HepG2 (cell line): ENCODE measurements around the gene MYL6B. TPM values are rescaled to one million over a fixed set of nuclear protein-coding genes. Genes with fewer than 3 reads are reported as not detected.

Source experiments
- CBX1 ChIP-seq: IDR thresholded peaks from one replicate; pipeline ENCODE4 v1.6.1; 2016; ENCODE audit warnings: antibody characterized with exemption, low read depth
- CBX5 ChIP-seq: sonication (generic); formaldehyde crosslinking; IDR thresholded peaks from 2 replicates; pipeline ENCODE4 v1.4.0; 2020; ENCODE audit warnings: missing genetic modification reagents, borderline replicate concordance
- CC2D1A ChIP-seq: sonication (generic); formaldehyde crosslinking; IDR thresholded peaks from 2 replicates; pipeline ENCODE4 v1.8.1; 2023; ENCODE audit warnings: mild to moderate bottlenecking, missing genetic modification reagents
- CCDC6 ChIP-seq: sonication (generic); formaldehyde crosslinking; IDR thresholded peaks from 2 replicates; pipeline ENCODE4 v1.8.1; 2022; ENCODE audit warnings: mild to moderate bottlenecking, missing genetic modification reagents, moderate library complexity
- FOXJ3 ChIP-seq: sonication (generic); formaldehyde crosslinking; IDR thresholded peaks from 2 replicates; pipeline ENCODE4 v1.4.0; 2020; ENCODE audit warnings: missing genetic modification reagents, mild to moderate bottlenecking, borderline replicate concordance
- FOXK2 ChIP-seq: fragments of 450-650 bp; IDR thresholded peaks from 2 replicates; pipeline ENCODE4 v1.6.1; 2016
- NONO ChIP-seq, 2 experiments: fragments of 450-650 bp in 1 of 2; sonication (generic) in 1 of 2; formaldehyde crosslinking in 1 of 2; IDR thresholded peaks in 1 of 2; conservative IDR thresholded peaks in 1 of 2; 2 replicates each; pipeline versions ENCODE4 v1.6.1 to v1.8.0; 2017 to 2022; ENCODE audit warnings: mild to moderate bottlenecking in 1 of 2, missing genetic modification reagents in 1 of 2, moderate library complexity in 1 of 2
- PBX2 ChIP-seq: IDR thresholded peaks from 2 replicates; pipeline ENCODE4 v1.6.1; 2016; ENCODE audit warnings: control low read depth
- PCBP2 ChIP-seq: fragments of 200-400 bp; formaldehyde crosslinking; optimal IDR thresholded peaks from 2 replicates; pipeline ENCODE3; 2018; ENCODE audit warnings: low read length, low read depth; ENCODE audit not compliant: poor library complexity, severe bottlenecking
- SMYD3 ChIP-seq: sonication (generic); formaldehyde crosslinking; IDR thresholded peaks from 2 replicates; pipeline ENCODE4 v1.8.1; 2023; ENCODE audit warnings: mild to moderate bottlenecking, missing genetic modification reagents
- TFAP4 ChIP-seq: sonication (generic); IDR thresholded peaks from 2 replicates; pipeline ENCODE4 v1.6.1; 2016; ENCODE audit warnings: low read depth, borderline replicate concordance
- TFE3 ChIP-seq: IDR thresholded peaks from 2 replicates; pipeline ENCODE4 v1.6.1; 2016
- U2AF1 ChIP-seq: fragments of 200-400 bp; formaldehyde crosslinking; optimal IDR thresholded peaks from 2 replicates; pipeline ENCODE3; 2017; ENCODE audit warnings: mild to moderate bottlenecking, low read depth, low read length
- ZBTB38 ChIP-seq: sonication (generic); formaldehyde crosslinking; IDR thresholded peaks from 2 replicates; pipeline ENCODE4 v1.5.1; 2020; ENCODE audit warnings: mild to moderate bottlenecking, missing genetic modification reagents
- ZFP36L2 ChIP-seq: sonication (generic); formaldehyde crosslinking; IDR thresholded peaks from 2 replicates; pipeline ENCODE4 v1.4.0; 2020; ENCODE audit warnings: missing genetic modification reagents
- ZNF556 ChIP-seq: sonication (generic); formaldehyde crosslinking; IDR thresholded peaks from 2 replicates; pipeline ENCODE4 v1.4.0; 2020; ENCODE audit warnings: mild to moderate bottlenecking, missing genetic modification reagents, borderline replicate concordance
- ZNF614 ChIP-seq: IDR thresholded peaks from 2 replicates; pipeline ENCODE4 v1.6.1; 2018; ENCODE audit warnings: missing biosample characterization, missing genetic modification reagents, inconsistent platforms, borderline replicate concordance
- ZNF720 ChIP-seq: sonication (generic); formaldehyde crosslinking; IDR thresholded peaks from 2 replicates; pipeline ENCODE4 v1.4.0; 2020; ENCODE audit warnings: missing genetic modification reagents
- ZNF761 ChIP-seq: sonication (generic); formaldehyde crosslinking; conservative IDR thresholded peaks from 2 replicates; pipeline ENCODE4 v1.4.0; 2020; ENCODE audit warnings: mild to moderate bottlenecking, missing genetic modification reagents
- ZNF766 ChIP-seq: sonication (generic); formaldehyde crosslinking; IDR thresholded peaks from 2 replicates; pipeline ENCODE4 v1.5.0; 2020; ENCODE audit warnings: missing genetic modification reagents, borderline replicate concordance
- polyA plus RNA-seq, 8 experiments: library from polyadenylated mRNA; depleted of rRNA in 3 of 8; stranded (reverse) in 7 of 8; unstranded in 1 of 8; fragments of >200 nt; fragmentation: Illumina TruSeq in 4 of 8; extraction: Trizol in 4 of 8; gene quantifications; 2 replicates each; pipeline versions ENCODE4 v1.2.1 to v1.2.3, GENCODE V29; 2011 to 2016; ENCODE audit warnings: low read depth in 4 of 8, missing spikeins in 1 of 8, mixed read lengths in 1 of 8; ENCODE audit not compliant: insufficient read depth in 1 of 8
- total RNA-seq, 5 experiments: library from RNA; depleted of rRNA; stranded (reverse); fragments of >200 nt; fragmentation: Illumina TruSeq; extraction: Trizol; gene quantifications; 2 replicates each; pipeline ENCODE4 v1.2.3, GENCODE V29; 2016; ENCODE audit warnings: low read depth in 1 of 5
- TF ChIP-seq, protein P1 (sequence below): sonication (generic); formaldehyde crosslinking; IDR thresholded peaks from 2 replicates; pipeline ENCODE4 v1.8.0; 2022; ENCODE audit warnings: missing genetic modification reagents, mild to moderate bottlenecking, borderline replicate concordance
- TF ChIP-seq, protein P2 (sequence below): sonication (generic); formaldehyde crosslinking; IDR thresholded peaks from 2 replicates; pipeline ENCODE4 v1.4.0; 2020; ENCODE audit warnings: missing genetic modification reagents, borderline replicate concordance

Gene MYL6B
- total and polyA plus RNA-seq, 2 of the 13 experiments (the other 11 are each of a cell fraction or from before 2014, with no cell fraction given), result 75.7 to 88.7 TPM

DNA sequence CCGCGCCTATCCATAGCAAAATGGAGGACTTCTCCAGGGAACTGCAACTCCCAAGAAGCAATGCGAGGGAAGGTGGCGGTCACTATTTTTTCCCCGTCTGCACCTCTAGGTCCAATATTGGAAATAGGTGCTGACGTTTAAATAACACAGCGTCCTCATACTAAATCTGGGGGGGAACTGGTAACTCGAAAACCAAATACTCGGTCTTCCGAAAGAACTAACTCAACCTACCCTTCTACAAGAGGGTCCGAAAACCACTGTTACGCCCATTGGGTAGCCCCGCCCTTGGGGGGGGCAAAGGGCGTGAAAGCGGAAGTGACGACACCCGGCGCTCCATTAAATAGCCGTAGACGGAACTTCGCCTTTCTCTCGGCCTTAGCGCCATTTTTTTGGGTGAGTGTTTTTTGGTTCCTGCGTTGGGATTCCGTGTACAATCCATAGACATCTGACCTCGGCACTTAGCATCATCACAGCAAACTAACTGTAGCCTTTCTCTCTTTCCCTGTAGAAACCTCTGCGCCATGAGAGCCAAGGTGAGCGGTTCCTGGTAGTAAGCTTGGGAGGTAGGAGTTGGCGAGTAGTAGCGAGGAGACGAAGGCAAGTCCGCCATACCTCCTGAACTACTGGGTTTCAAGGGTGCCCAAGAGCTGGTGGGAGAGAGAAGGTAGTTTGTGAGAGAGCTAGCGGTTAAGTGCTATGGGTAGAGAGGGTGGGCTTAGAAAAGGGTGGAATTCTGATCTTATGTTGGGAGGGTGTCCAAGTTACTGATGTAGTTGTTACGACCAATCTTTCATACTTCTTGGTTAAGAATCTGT, 35.9 kb upstream of the MYL6B start, which contains the start of gene RPL41 (continued):
- peak; percentile 68 for TF ChIP-seq TFE3
- TF ChIP-seq ZNF556 (CRISPR knock-in tag), result peak; percentile 73
- TF ChIP-seq, protein P1, sequence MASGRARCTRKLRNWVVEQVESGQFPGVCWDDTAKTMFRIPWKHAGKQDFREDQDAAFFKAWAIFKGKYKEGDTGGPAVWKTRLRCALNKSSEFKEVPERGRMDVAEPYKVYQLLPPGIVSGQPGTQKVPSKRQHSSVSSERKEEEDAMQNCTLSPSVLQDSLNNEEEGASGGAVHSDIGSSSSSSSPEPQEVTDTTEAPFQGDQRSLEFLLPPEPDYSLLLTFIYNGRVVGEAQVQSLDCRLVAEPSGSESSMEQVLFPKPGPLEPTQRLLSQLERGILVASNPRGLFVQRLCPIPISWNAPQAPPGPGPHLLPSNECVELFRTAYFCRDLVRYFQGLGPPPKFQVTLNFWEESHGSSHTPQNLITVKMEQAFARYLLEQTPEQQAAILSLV (CRISPR knock-in tag), result peak; percentile 41; the same call in 1 of the 2 replicates
- TF ChIP-seq NONO (IDR thresholded peaks at IDR 0.05), result no peak
- 0 out of 2 replicates have a peak, but pooled peaks have one; percentile 42 for TF ChIP-seq NONO (CRISPR knock-in tag; conservative IDR thresholded peaks at IDR 0.05)
- peak; percentile 61; the same call in 1 of the 2 replicates for TF ChIP-seq CBX5 (CRISPR knock-in tag)
- TF ChIP-seq PBX2 (CRISPR knock-in tag), result no peak
- TF ChIP-seq CCDC6 (CRISPR knock-in tag), result no peak
- peak; percentile 74; the same call in 1 of the 2 replicates for TF ChIP-seq ZNF761 (CRISPR knock-in tag)
- TF ChIP-seq U2AF1, result no peak
- TF ChIP-seq PCBP2, result no peak
- TF ChIP-seq ZNF614 (CRISPR knock-in tag), result peak; percentile 45; the same call in 1 of the 2 replicates
- no peak for TF ChIP-seq SMYD3 (CRISPR knock-in tag)
- TF ChIP-seq FOXK2, result no peak
- TF ChIP-seq ZBTB38 (CRISPR knock-in tag), result peak; percentile 64; the same call in 1 of the 2 replicates
- TF ChIP-seq, protein P2, sequence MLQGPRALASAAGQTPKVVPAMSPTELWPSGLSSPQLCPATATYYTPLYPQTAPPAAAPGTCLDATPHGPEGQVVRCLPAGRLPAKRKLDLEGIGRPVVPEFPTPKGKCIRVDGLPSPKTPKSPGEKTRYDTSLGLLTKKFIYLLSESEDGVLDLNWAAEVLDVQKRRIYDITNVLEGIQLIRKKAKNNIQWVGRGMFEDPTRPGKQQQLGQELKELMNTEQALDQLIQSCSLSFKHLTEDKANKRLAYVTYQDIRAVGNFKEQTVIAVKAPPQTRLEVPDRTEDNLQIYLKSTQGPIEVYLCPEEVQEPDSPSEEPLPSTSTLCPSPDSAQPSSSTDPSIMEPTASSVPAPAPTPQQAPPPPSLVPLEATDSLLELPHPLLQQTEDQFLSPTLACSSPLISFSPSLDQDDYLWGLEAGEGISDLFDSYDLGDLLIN, result 0 out of 2 replicates have a peak, but pooled peaks have one; percentile 29
- no peak for TF ChIP-seq CBX1
- peak; percentile 78; the same call in 1 of the 2 replicates for TF ChIP-seq ZNF766 (CRISPR knock-in tag)
- TF ChIP-seq CC2D1A (CRISPR knock-in tag), result no peak
- TF ChIP-seq FOXJ3 (CRISPR knock-in tag), result no peak
- no peak for TF ChIP-seq ZNF720 (CRISPR knock-in tag)
- no peak for TF ChIP-seq TFAP4
- TF ChIP-seq ZFP36L2, result no peak
